Memory B cell (primary cell): ENCODE measurements around the gene PRCD.
A peak's percentile ranks its signal among the peaks of the same experiment; 100 is the strongest.

Experiments
- ATAC-seq: fragments of 150-1000 bp; cut with Tn5 transposase; 2 replicates; pipeline ENCODE4 v1.10.0; 2021; ENCODE audit warnings: low read depth, mild to moderate bottlenecking, moderate library complexity
- DNase-seq, 2 donors: peaks; one replicate each; pipeline ENCODE4 v3.0.0; 2022; ENCODE audit warnings: low spot score in 2 of 2
- H3K27ac Mint-ChIP-seq: one replicate; pipeline ENCODE4 v1.8.0; 2022; ENCODE audit warnings: mild to moderate bottlenecking, moderate library complexity, mixed read lengths
- H3K27me3 Mint-ChIP-seq: one replicate; pipeline ENCODE4 v1.8.0; 2022; ENCODE audit warnings: mixed read lengths
- H3K36me3 Mint-ChIP-seq: one replicate; pipeline ENCODE4 v1.8.0; 2022; ENCODE audit warnings: mild to moderate bottlenecking, mixed read lengths
- H3K4me1 Mint-ChIP-seq: one replicate; pipeline ENCODE4 v1.8.0; 2022; ENCODE audit warnings: mixed read lengths
- H3K4me3 Mint-ChIP-seq: one replicate; pipeline ENCODE4 v1.8.0; 2022; ENCODE audit warnings: mild to moderate bottlenecking, moderate library complexity, mixed read lengths
- H3K9me3 Mint-ChIP-seq: one replicate; pipeline ENCODE4 v1.8.0; 2022; ENCODE audit warnings: mixed read lengths

PRCD gene

DNA sequence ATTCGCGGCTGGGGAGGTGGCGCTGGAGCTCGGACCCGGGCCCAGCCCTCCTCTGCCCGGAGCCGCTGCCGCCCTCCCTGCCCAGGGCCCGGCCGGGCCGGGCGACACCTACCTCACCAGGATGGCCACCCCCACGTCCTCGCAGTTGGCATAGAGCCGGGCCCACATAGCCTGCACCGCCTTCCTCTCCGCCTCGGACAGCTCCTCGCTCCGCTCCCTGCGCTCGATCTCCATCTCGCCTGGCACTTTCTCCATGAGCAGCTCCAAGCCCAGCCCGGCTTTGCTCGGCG lies 2.6 kb upstream of the PRCD start:
- H3K4me3 Mint-ChIP-seq, result peak overlapping the region; percentile 60

DNA sequence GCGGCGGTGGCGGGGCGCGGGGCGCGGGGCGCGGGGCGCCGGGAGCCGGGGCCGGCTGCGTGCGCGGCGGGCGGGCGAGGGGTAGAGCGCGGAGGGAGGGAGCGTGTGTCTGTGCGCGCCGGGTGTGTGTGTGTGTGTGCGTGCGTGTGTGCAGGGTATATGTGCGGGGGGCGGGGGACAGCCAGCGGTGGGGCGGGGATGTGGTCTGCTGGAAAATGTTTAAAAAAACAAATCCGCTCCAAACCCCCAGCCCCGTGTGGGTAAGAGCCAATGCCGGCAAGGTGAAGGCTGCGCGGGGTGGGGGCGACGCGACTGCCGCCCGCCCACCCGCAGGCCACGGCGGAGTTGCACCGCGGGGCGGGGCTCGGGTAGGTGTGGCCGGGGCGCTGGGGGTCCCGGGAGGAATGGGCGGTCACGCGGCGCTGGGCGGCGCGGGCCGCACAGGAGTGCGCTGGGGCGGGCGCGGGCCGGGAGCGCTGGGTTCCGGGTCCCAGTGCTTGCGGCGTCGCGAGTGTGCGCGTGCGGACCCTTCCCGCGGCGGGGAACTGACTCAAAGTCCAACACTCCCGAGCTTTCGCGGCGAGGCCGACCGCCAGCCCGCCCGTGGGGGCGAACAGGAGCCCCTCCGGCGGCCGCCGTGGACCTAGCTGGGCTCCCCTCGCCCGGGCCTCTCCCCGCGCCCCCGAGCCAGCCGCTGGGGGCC lies 2.1 kb upstream of the PRCD start, which contains the start of gene CYGB:
TSS of gene CYGB (minus strand) at position 132 of the 703 bp plus-strand sequence. CDS start 167 bp downstream, outside the sequence.
- peak; percentile 68 for ATAC-seq
- Mint-ChIP-seq H3K4me3 (peak within 1 kb of the TSS; percentile 68), H3K4me1 (peaks cover 18% of the 10 kb centered on the region), H3K36me3 (peaks cover 3% of the 10 kb centered on the region), H3K27me3 (peaks cover 6% of the 10 kb centered on the region), H3K9me3 (no peaks in the 10 kb centered on the region), H3K27ac (peak within 1 kb of the TSS; percentile 58)
- no peak for DNase-seq

More for the DNA sequence above, 2.6 kb upstream of the PRCD start:
- ATAC-seq (peak; percentile 30), DNase-seq (no peak)
- Mint-ChIP-seq H3K4me1 (peaks cover 19% of the 10 kb centered on the region), H3K9me3 (no peaks in the 10 kb centered on the region), H3K27me3 (peaks cover 4% of the 10 kb centered on the region), H3K27ac (peak overlapping the region; percentile 58), H3K36me3 (peaks cover 3% of the 10 kb centered on the region)

GRCh38 chr17:76538281-76538931 lies 1.4 kb upstream of the PRCD start:
- Mint-ChIP-seq H3K27ac (no peak overlapping the region), H3K27me3 (peaks cover 7% of the 10 kb centered on the region), H3K4me1 (peaks cover 18% of the 10 kb centered on the region), H3K9me3 (no peaks in the 10 kb centered on the region), H3K4me3 (peak overlapping the region; percentile 68), H3K36me3 (peaks cover 3% of the 10 kb centered on the region)
- ATAC-seq, result peak; percentile 9
- DNase-seq, result no peak

DNA sequence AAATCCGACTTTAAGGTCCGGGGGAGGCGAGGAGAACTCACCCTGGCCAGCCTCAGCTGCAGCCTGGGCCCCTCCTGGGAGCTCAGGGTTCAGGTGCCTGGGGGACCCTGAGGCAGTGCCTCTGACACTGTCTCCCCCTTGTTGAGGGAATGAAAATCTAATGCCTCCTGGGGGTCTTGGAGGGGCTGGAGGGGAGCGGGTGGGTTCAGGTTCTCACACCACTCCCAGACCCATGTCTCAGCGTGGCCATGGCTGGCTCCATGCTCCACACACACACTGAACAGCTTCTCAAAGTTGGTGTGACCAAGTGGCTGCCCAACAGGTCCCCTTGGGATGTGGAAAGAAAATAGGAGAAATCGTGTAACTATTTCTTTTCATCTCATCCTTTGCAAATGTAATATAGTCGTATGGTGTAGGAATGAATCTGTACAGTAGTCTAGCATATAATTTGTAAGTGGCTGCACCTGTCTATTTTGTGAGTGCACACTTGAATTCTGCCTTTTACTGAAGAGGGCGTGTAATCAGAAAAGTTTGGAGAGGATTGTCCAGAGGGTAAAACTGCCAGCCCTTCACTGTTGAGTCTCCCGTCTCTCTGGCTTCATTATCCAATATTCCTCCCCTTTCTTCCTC lies 788 bp upstream of the PRCD start:
- Mint-ChIP-seq H3K36me3 (peaks cover 3% of the 10 kb centered on the region), H3K4me1 (peaks cover 18% of the 10 kb centered on the region), H3K27ac (no peak overlapping the region), H3K27me3 (peaks cover 7% of the 10 kb centered on the region), H3K4me3 (peak overlapping the region; percentile 68), H3K9me3 (no peaks in the 10 kb centered on the region)
- DNase-seq, result no peak
- ATAC-seq, result no peak

- peaks cover 3% of the 10 kb centered on the region for H3K36me3 Mint-ChIP-seq
- peaks cover 7% of the 10 kb centered on the region for H3K27me3 Mint-ChIP-seq
- no peak for DNase-seq
- peaks cover 15% of the 10 kb centered on the region for H3K4me1 Mint-ChIP-seq
- H3K9me3 Mint-ChIP-seq, result no peaks in the 10 kb centered on the region
- H3K27ac Mint-ChIP-seq, result no peak overlapping the region
- peak; percentile 51 for ATAC-seq
- no peak overlapping the region for H3K4me3 Mint-ChIP-seq
Observed at GRCh38 chr17:76540381-76541300, 797 bp downstream of the PRCD start.

DNA sequence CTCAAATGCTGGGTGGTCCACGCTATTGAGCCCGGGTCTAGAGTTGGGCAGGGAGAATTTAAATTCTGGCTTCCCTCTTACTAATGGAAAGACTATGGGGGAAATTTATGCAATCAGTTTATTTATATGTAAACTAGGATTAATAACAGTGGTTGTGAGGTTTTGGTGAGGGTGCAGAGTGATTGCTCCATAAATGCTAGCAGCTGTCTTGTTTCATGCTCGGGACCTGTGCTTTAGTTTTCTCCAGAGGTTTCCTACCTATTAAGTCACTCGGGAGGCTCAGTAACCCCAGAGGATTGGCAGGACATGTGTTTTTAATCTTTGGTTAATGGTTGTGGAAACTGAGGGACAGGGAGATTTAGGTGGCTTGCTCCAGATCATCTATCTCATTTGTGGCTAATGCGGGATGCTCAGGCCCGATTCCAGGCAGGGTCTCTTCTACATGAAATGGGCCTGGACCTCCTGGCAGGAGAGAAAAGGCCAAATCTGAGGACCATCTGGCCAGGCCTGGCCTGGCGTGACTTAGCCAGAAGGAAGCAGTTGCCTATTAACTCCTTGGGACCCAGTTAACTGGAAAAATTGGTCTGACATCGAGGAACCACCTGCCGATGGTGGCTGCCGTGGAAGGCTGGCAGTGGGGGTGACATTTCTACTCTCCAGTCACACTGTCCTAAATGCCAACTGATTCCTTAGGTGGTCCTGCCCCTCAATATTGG lies 2.1 kb downstream of the PRCD start:
- no peak overlapping the region for H3K4me3 Mint-ChIP-seq
- H3K9me3 Mint-ChIP-seq, result no peaks in the 10 kb centered on the region
- ATAC-seq, result no peak
- peaks cover 15% of the 10 kb centered on the region for H3K4me1 Mint-ChIP-seq
- peaks cover 5% of the 10 kb centered on the region for H3K27me3 Mint-ChIP-seq
- no peak for DNase-seq
- no peak overlapping the region for H3K27ac Mint-ChIP-seq
- H3K36me3 Mint-ChIP-seq, result peaks cover 3% of the 10 kb centered on the region

GRCh38 chr17:76542566-76542971 lies 2.7 kb downstream of the PRCD start:
- DNase-seq, result no peak
- Mint-ChIP-seq H3K36me3 (peaks cover 3% of the 10 kb centered on the region), H3K4me3 (no peak overlapping the region), H3K4me1 (peaks cover 15% of the 10 kb centered on the region), H3K27me3 (peaks cover 5% of the 10 kb centered on the region), H3K27ac (no peak overlapping the region), H3K9me3 (no peaks in the 10 kb centered on the region)
- no peak for ATAC-seq

GRCh38 chr17:76542984-76543383 lies 3.1 kb downstream of the PRCD start:
- H3K27me3 Mint-ChIP-seq, result peaks cover 5% of the 10 kb centered on the region
- H3K36me3 Mint-ChIP-seq, result peaks cover 3% of the 10 kb centered on the region
- peaks cover 15% of the 10 kb centered on the region for H3K4me1 Mint-ChIP-seq
- no peaks in the 10 kb centered on the region for H3K9me3 Mint-ChIP-seq
- no peak overlapping the region for H3K4me3 Mint-ChIP-seq
- no peak overlapping the region for H3K27ac Mint-ChIP-seq
- no peak for DNase-seq
- no peak for ATAC-seq

DNA sequence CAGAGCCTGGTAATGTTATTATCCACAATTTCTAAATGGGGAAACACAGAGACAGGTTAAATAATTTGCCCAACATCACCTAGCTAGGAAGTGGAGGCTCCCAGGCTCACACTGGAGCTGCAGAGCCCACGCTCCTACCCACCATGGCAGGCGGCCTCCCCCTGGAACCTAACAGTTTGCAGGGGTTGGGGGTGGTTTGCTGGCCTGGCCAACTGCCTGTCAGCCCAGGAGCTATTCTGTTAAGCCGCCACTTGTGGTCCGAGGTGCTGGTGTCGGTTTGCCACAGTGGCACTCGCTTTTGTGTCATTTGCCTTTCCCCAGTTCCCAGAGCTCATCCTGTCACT lies 3.6 kb downstream of the PRCD start:
- Mint-ChIP-seq H3K4me1 (peaks cover 12% of the 10 kb centered on the region), H3K27ac (no peak overlapping the region), H3K27me3 (peaks cover 5% of the 10 kb centered on the region), H3K4me3 (no peak overlapping the region), H3K36me3 (peaks cover 3% of the 10 kb centered on the region), H3K9me3 (no peaks in the 10 kb centered on the region)
- ATAC-seq (no peak), DNase-seq (no peak)

- no peak for DNase-seq
- Mint-ChIP-seq H3K4me1 (peaks cover 12% of the 10 kb centered on the region), H3K4me3 (no peak overlapping the region), H3K27ac (no peak overlapping the region), H3K27me3 (peaks cover 5% of the 10 kb centered on the region), H3K36me3 (peaks cover 3% of the 10 kb centered on the region), H3K9me3 (no peaks in the 10 kb centered on the region)
- no peak for ATAC-seq
Observed at GRCh38 chr17:76543826-76544545, 4.1 kb downstream of the PRCD start.

DNA sequence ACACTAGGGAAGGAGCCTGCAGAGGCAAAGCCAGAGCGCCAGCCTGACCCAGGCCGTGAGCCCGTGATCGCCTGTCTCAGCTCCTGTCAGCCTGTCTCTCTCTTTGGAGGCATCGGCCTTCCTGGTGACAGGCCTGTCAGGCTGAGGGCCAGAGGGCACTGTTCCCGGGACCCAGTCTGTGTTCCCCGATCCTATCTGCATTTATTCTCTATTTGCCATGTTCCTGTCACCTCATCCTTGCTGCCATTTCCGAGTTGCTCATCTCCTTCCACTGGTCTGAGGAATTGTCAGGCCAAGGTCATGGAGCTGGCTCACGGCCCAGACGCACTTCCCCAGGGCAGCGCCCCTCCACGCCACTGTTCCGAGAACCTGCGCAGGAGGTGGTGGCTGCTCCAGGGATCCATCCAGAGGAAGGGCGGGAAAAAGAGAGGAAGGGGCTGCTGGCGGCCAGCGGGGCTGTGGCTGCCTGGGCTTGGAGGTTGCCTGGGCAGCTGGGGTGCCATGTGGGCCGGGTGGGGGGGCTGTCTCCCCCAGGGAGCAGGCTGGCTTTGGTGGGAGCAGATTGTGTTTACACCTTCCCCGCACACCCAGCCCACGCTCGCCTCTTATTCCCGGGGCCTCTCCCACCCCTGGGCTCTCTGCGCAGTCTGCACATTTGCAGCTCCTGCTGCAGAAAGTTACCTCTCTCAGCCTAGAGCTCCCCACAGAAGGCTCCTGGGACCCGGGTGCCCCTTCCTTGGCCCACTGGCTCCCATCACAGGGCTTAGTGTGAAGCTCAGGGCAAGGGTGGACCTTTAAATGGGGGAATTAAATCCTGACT lies 4.9 kb downstream of the PRCD start:
- no peak overlapping the region for H3K27ac Mint-ChIP-seq
- H3K4me1 Mint-ChIP-seq, result peaks cover 8% of the 10 kb centered on the region
- no peak for ATAC-seq
- no peak for DNase-seq
- no peaks in the 10 kb centered on the region for H3K36me3 Mint-ChIP-seq
- no peak overlapping the region for H3K4me3 Mint-ChIP-seq
- no peaks in the 10 kb centered on the region for H3K9me3 Mint-ChIP-seq
- peaks cover 2% of the 10 kb centered on the region for H3K27me3 Mint-ChIP-seq

GRCh38 chr17:76545918-76546555 lies 6.2 kb downstream of the PRCD start:
- no peak for ATAC-seq
- no peak overlapping the region for H3K27ac Mint-ChIP-seq
- H3K36me3 Mint-ChIP-seq, result no peaks in the 10 kb centered on the region
- no peaks in the 10 kb centered on the region for H3K9me3 Mint-ChIP-seq
- no peak overlapping the region for H3K4me3 Mint-ChIP-seq
- peaks cover 2% of the 10 kb centered on the region for H3K27me3 Mint-ChIP-seq
- H3K4me1 Mint-ChIP-seq, result peaks cover under 1% of the 10 kb centered on the region
- DNase-seq, result no peak
